ENCODE measurements around the gene HEATR1.

- TF ChIP-seq, protein P1, sequence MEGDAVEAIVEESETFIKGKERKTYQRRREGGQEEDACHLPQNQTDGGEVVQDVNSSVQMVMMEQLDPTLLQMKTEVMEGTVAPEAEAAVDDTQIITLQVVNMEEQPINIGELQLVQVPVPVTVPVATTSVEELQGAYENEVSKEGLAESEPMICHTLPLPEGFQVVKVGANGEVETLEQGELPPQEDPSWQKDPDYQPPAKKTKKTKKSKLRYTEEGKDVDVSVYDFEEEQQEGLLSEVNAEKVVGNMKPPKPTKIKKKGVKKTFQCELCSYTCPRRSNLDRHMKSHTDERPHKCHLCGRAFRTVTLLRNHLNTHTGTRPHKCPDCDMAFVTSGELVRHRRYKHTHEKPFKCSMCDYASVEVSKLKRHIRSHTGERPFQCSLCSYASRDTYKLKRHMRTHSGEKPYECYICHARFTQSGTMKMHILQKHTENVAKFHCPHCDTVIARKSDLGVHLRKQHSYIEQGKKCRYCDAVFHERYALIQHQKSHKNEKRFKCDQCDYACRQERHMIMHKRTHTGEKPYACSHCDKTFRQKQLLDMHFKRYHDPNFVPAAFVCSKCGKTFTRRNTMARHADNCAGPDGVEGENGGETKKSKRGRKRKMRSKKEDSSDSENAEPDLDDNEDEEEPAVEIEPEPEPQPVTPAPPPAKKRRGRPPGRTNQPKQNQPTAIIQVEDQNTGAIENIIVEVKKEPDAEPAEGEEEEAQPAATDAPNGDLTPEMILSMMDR (IDR thresholded peaks at IDR 0.05): no peak
- TF ChIP-seq POLR2A (IDR thresholded peaks at IDR 0.05): no peak
These were observed 15.1 kb upstream of the HEATR1 start for GRCh38 chr1:236619398-236619797.
